Endothelial cell of umbilical vein (primary cell): ENCODE data around the gene GFAP. TPM values are rescaled to one million over a fixed set of nuclear protein-coding genes. Genes with fewer than 3 reads are reported as not detected.

Experiments used
- BruUV-seq: library from RNA; stranded (reverse); fragments of 400-500 nt; replicated peaks from 2 replicates; lab custom pipeline; 2021; lab: Mats Ljungman, UMichigan
- CTCF ChIA-PET: fragments of 300-600, 350-600 bp; sonication (Branson Sonifier 250); formaldehyde crosslinking; loops from one replicate; lab custom pipeline; 2021; ENCODE audit warnings: antibody characterized with exemption, inconsistent platforms; lab: Charles Lee
- POLR2A ChIA-PET: fragments of 300-600, 350-600 bp; sonication (Branson Sonifier 250); formaldehyde crosslinking; loops from one replicate; lab custom pipeline; 2021; ENCODE audit warnings: antibody characterized with exemption, inconsistent platforms; lab: Charles Lee
- DNase-seq: peaks from one replicate; pipeline ENCODE4 v3.0.0-alpha.2; 2011; ENCODE audit warnings: low read depth, low spot score
- FAIRE-seq: peaks from 2 replicates; lab custom pipeline; 2011; peaks lifted over from hg19 to GRCh38; lab: Jason Lieb, UNC
- H2AFZ ChIP-seq: 2 replicates; pipeline ENCODE4 v1.6.0; 2012; ENCODE audit warnings: low read depth, low read length, control low read depth, inconsistent platforms
- H3K27ac ChIP-seq: 2 replicates; pipeline ENCODE4 v1.5.1; 2011; ENCODE audit warnings: low read depth, mild to moderate bottlenecking, control low read depth, low read length, moderate library complexity; ENCODE audit not compliant: insufficient read depth
- H3K27me3 ChIP-seq, 2 experiments: 2 replicates each; pipeline versions ENCODE4 v1.6.0 to v1.6.1; 2011; ENCODE audit warnings: low read length in 2 of 2, mixed read lengths in 1 of 2; ENCODE audit not compliant: control insufficient read depth in 2 of 2, insufficient read depth in 2 of 2
- H3K36me3 ChIP-seq, 2 experiments: 2 replicates in 1 of 2; 3 replicates in 1 of 2; pipeline ENCODE4 v1.5.1; 2011; ENCODE audit warnings: low read length in 2 of 2, mild to moderate bottlenecking in 1 of 2, moderate library complexity in 1 of 2; ENCODE audit not compliant: control insufficient read depth in 2 of 2, insufficient read depth in 2 of 2; ENCODE audit errors: extremely low read depth in 1 of 2
- H3K4me1 ChIP-seq: 3 replicates; pipeline ENCODE4 v1.5.1; 2011; ENCODE audit warnings: mild to moderate bottlenecking, low read length; ENCODE audit not compliant: control insufficient read depth, insufficient read depth; ENCODE audit errors: extremely low read depth
- H3K4me2 ChIP-seq: 2 replicates; pipeline ENCODE4 v1.6.1; 2011; ENCODE audit warnings: low read length, control low read depth, mixed read lengths; ENCODE audit not compliant: insufficient read depth
- H3K4me3 ChIP-seq, 3 experiments: fragments of 200-600 bp in 1 of 3; sonication (generic), shearing (Covaris generic) in 1 of 3; replicated peaks in 1 of 3; 2 replicates each; pipeline ENCODE4 v1.5.1; 2011 to 2016; ENCODE audit warnings: control low read depth in 3 of 3, low read length in 3 of 3, mild to moderate bottlenecking in 2 of 3, inconsistent platforms in 1 of 3, low read depth in 1 of 3, moderate library complexity in 1 of 3; ENCODE audit not compliant: insufficient read depth in 1 of 3
- H3K79me2 ChIP-seq: 2 replicates; pipeline ENCODE4 v1.6.0; 2012; ENCODE audit warnings: low read length, inconsistent platforms; ENCODE audit not compliant: control insufficient read depth, insufficient read depth
- H3K9ac ChIP-seq: replicated peaks from 2 replicates; pipeline ENCODE3; 2011; ENCODE audit warnings: low read length, control low read depth; ENCODE audit not compliant: insufficient read depth; ENCODE audit errors: extremely low read depth
- H3K9me1 ChIP-seq: replicated peaks from 3 replicates; pipeline ENCODE4 v1.6.0; 2011; ENCODE audit warnings: mild to moderate bottlenecking, low read length; ENCODE audit not compliant: control insufficient read depth, insufficient read depth; ENCODE audit errors: extremely low read depth
- H3K9me3 ChIP-seq: replicated peaks from 2 replicates; pipeline ENCODE4 v1.5.1; 2012; ENCODE audit warnings: low read length, inconsistent platforms; ENCODE audit not compliant: control insufficient read depth, insufficient read depth
- H4K20me1 ChIP-seq: replicated peaks from 2 replicates; pipeline ENCODE3; 2011; ENCODE audit warnings: mild to moderate bottlenecking, low read length; ENCODE audit not compliant: control insufficient read depth, insufficient read depth; ENCODE audit errors: extremely low read depth
- CTCF ChIP-seq, 2 donors: IDR thresholded peaks; 1 replicate in 1 of 2; 2 replicates in 1 of 2; pipeline ENCODE4 v1.5.1; 2011; ENCODE audit warnings: low read length in 2 of 2, mild to moderate bottlenecking in 2 of 2, moderate library complexity in 2 of 2, control low read depth in 1 of 2, inconsistent platforms in 1 of 2, low read depth in 1 of 2; ENCODE audit not compliant: insufficient read depth in 1 of 2; ENCODE audit errors: extremely low read depth in 1 of 2
- EZH2 ChIP-seq: IDR thresholded peaks from 2 replicates; pipeline ENCODE4 v1.6.1; 2012; ENCODE audit warnings: borderline replicate concordance, low read depth, mild to moderate bottlenecking, moderate library complexity, low read length, inconsistent platforms; ENCODE audit not compliant: severe bottlenecking
- FOS ChIP-seq: IDR thresholded peaks from 2 replicates; pipeline ENCODE4 v1.6.1; 2011; ENCODE audit warnings: mild to moderate bottlenecking, low read length, moderate library complexity, borderline replicate concordance; ENCODE audit not compliant: insufficient read depth
- GATA2 ChIP-seq: IDR thresholded peaks from 2 replicates; pipeline ENCODE4 v1.7.0; 2011; ENCODE audit warnings: low read depth, mild to moderate bottlenecking, moderate library complexity, mixed read lengths, low read length; ENCODE audit not compliant: insufficient read length, insufficient read depth
- JUN ChIP-seq: IDR thresholded peaks from 2 replicates; pipeline ENCODE4 v1.6.1; 2011; ENCODE audit warnings: borderline replicate concordance, low read depth; ENCODE audit not compliant: insufficient read length, insufficient read depth
- MAX ChIP-seq: IDR thresholded peaks from 2 replicates; pipeline ENCODE4 v1.6.1; 2011; ENCODE audit not compliant: insufficient read depth, insufficient read length
- MYC ChIP-seq: IDR thresholded peaks from one replicate; pipeline ENCODE4 v1.6.1; 2011; ENCODE audit warnings: mild to moderate bottlenecking, low read depth, low read length
- POLR2A ChIP-seq: IDR thresholded peaks from 2 replicates; pipeline ENCODE4 v1.6.1; 2012; ENCODE audit warnings: low read depth, mild to moderate bottlenecking, control low read depth, low read length
- POLR2AphosphoS5 ChIP-seq: IDR thresholded peaks from 2 replicates; pipeline ENCODE4 v1.6.1; 2012; ENCODE audit warnings: low read depth, mild to moderate bottlenecking, control low read depth, low read length, moderate library complexity; ENCODE audit not compliant: insufficient read depth
- dilution Hi-C: fragments of 300-500 bp; cut with MboI; formaldehyde crosslinking; loops from one replicate; pipeline ENCODE4 v1.15.0; 2019; ENCODE audit warnings: low sequenced_read_pairs; ENCODE audit not compliant: extremely low pct_ligation_motif_present
- intact Hi-C: fragments of 100-400 bp; cut with micrococcal nuclease; formaldehyde crosslinking; loops from one replicate; pipeline ENCODE4 v1.10.0; 2022
- polyA plus RNA-seq, 4 experiments: library from polyadenylated mRNA; depleted of rRNA in 3 of 4; stranded (reverse) in 3 of 4; unstranded in 1 of 4; fragments of >200 nt; gene quantifications; 2 replicates each; pipeline versions ENCODE4 v1.2.1 to v1.2.3, GENCODE V29; 2011 to 2012; ENCODE audit warnings: missing spikeins in 1 of 4
- total RNA-seq: library from RNA; stranded (reverse); gene quantifications from 2 replicates; pipeline ENCODE4 v1.2.3, GENCODE V29; 2021

Gene GFAP
- total and polyA plus RNA-seq, 2 donors (not counting 3 experiments of a cell fraction or from before 2014, with no cell fraction given): 0.07 to 0.42 TPM

GRCh38 chr17:44922746-44923470 lies 7.6 kb upstream of the GFAP start:
- CTCF ChIA-PET: interaction anchor here (1.2 to 9.9 kb wide), 2 partner anchors 14 to 97 kb away, joined by 3 to 331 read pairs; no protein-coding TSS in a partner anchor

More at GRCh38 chr17:44922746-44923470, 7.6 kb upstream of the GFAP start:
- POLR2A ChIA-PET: no interaction called here
- TF ChIP-seq POLR2AphosphoS5: no peak
- TF ChIP-seq POLR2A: no peak
- TF ChIP-seq EZH2: no peak
- TF ChIP-seq MAX: no peak
- no peak for TF ChIP-seq GATA2
- no peak for TF ChIP-seq JUN
- no peak for TF ChIP-seq MYC
- no peak for TF ChIP-seq FOS
- no peak for TF ChIP-seq CTCF (IDR thresholded peaks at IDR 0.05; ENCODE audit: extremely low read depth in 1 of 2, insufficient read depth in 1 of 2, low read depth in 1 of 2, low read length in 2 of 2)
- Histone ChIP-seq H3K4me3 (no peak overlapping the region), H2AFZ (no peak overlapping the region), H3K27me3 (peaks cover 0 to 11% of the 10 kb centered on the region in 2 experiments), H3K36me3 (peaks cover 2 to 9% of the 10 kb centered on the region in 2 experiments), H3K9me3 (no peaks in the 10 kb centered on the region), H3K27ac (no peak overlapping the region), H3K4me1 (no peaks in the 10 kb centered on the region), H3K4me2 (no peak overlapping the region), H3K9me1 (no peaks in the 10 kb centered on the region), H3K79me2 (no peaks in the 10 kb centered on the region), H4K20me1 (no peaks in the 10 kb centered on the region), H3K9ac (no peak overlapping the region)
- DNase-seq: no peak
- intact Hi-C loops (no loop called here), dilution Hi-C loops (no loop called here)
- FAIRE-seq: no peak
- no TSS peak for BruUV-seq
